GM18520 (cell line): ENCODE results near the gene SPOPL.
"Not testable (repeated sequence)": the region's sequence is repeated elsewhere in the genome, so short reads cannot be mapped to it uniquely, and the experiment has no call there.

Experiments used
- ATAC-seq: cut with Tn5 transposase; IDR thresholded peaks from one replicate; pipeline ENCODE4 v1.9.1; 2021; ENCODE audit not compliant: unreplicated experiment

SPOPL gene

DNA sequence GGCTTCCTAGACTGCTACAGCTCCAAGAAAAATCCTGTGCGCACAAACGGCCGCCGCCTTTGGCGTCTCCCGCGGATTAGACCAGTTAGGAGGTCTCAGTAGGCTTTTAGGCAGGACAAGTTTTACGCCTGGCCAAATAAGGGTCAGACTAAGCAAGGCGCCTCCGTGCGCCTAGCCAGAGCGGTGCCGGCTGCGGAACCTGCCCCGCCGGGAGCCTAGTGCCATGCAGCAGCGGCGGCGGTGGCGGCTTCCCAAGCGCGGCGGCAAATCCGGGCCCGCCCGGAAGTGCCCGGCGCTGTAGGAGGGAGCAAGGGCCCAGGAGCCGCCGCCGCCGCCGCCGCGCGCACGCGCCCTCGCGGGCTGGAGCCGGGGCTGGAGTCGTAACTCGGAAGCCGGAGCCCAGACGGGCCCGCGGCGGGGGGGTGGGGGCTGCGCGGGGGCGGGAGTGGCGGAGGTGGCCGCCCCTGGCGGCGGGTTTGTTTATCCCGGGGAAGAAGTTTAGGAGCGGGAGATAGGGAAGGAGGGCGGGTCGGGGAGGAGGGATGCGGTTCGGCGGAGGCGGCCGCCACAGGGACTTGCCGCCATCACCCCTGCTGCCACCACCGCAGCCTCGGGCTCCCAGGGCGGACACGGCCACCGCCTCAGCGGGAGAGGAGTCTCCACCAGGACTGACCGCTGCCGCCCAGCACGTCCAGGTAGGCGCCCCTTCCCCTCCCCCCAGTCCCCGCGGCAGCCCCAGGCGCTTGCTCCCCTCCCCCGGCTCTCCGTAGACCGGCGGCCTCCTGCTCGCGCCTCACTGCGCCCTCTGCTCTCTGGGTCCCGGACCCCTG is at the start of gene SPOPL:
Gene SPOPL, plus strand, starts transcription at position 346 of the 830 bp plus-strand sequence. CDS start 48,447 bp downstream, outside the sequence.
- ATAC-seq: peak; percentile 68

DNA sequence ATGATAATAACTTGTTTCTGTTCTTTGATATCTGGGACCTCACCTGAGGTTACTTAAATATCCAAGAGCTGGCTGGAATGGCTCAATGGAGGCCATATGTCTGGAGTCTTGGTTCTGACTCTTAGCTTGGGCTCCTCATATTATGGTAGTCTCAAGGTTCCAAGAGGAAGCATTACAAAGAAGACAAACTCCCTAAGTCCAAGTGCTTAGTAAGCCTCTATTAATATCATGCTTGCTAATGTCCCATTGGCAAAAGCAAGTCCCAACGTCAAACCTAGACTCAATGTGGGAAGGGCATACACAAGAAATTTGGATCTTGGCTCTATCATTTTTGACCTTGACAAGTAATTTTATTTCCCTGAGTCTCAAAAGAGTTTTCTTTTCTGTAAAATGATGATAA is 49.2 kb upstream of the SPOPL start:
- ATAC-seq: no peak

DNA sequence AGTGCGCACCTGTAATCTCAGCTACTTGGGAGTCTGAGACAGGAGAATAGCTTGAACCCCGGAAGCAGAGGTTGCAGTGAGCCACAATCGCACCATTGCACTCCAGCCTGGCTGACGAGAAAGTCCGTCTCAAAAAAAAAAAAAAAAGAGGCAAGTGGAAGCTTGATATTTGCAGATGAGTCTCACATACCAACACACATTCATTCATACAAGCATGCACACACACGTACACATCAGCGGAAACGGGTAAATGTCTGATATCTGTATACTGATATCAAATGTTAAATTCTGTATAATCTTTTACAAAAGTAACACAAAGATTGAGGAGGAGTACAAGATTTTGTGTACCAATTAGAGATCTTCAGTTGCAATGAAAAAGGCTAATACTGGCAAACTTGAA is 47.8 kb upstream of the SPOPL start:
- ATAC-seq: no peak

DNA sequence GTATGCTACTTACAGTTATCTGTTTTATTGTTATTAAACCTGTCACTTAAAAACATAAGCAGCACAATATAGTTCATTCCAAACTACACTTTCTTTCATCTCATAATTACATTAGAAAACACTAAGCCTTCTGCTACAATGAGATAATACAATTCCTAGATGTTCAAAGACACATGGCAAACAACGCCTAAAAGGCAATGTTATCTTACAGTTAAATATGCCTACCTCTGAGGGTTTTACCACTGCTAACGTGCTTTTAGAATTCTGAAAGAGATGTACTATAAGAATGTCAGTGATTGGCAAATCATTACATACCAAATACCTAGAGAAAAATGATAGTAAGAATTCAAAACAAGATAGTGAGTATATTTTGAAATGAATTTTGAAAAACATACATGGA is 46.8 kb upstream of the SPOPL start:
- ATAC-seq: no peak

DNA sequence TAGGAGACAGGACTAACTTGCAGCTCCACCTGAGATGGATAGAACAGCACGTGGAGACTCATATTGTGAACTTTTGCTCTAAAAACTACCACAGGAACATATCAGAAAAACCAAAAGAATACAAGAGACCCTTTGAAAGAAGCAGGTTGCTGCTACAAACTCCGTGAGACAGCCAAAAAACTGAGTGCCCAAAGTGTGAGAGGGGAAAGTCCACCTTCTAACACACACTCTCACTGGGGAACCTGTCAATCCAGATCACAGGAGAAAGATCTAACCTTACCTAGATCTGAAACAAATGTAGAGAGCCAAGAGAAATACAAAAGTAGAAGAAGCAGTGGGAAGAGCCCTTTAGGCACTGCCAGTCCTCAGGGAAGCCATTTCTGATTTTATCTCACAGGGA is 46.3 kb upstream of the SPOPL start:
- ATAC-seq: no peak

DNA sequence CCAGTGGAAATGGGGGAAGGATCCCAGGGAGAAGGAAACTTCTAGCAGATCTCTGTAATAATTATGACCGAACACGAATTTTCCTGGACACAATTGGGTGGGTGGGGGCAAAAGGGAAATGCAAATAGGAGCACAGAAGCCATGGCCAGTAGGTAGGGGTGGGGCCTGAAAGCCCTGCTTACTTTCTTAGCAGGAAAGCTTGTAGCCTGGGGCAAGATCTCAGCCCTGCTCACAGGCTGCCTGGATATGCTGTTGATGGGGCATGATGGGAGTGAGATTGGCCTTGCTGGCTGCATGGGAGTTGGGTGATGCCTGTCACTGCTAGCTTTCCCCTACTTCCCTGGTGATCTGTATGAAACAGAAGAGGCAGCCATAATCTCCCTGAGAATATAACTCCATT is 45.9 kb upstream of the SPOPL start:
- no peak for ATAC-seq

DNA sequence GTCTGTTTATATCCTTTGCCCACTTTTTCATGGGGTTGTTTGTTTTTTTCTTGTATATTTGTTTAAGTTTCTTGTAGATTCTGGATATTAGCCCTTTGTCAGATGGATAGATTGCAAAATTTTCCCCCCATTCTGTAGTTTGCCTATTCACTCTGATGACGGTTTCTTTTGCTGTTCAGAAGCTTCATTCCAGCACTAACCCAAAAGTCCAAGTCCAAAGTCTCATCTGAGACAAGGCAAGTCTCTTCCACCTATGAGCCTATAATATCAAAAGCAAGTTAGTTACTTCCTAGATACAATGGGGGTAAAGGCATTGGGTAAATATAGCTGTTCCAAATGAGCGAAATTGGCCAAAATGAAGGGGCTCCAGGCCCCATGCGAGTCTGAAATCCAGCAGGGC is 38.9 kb upstream of the SPOPL start:
- ATAC-seq: not testable (repeated sequence)

DNA sequence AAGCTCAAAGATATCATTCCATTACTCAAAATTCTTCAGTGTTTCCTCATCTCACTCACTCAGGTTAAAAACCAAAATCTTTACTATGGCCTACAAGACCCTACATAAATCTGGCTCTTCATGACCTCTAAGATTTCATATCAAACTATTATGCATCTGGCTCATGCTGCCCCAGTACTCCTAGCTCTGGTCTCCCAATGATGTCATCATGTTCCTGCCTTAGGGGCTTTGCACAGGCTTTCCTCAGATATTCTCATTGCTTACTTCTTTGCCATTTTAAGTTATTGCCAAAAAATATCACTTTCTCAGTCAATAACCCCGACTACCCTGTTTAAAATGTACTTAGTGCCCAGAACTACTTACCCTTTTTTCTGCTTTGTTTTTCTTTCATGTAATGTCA is 33.0 kb upstream of the SPOPL start:
- no peak for ATAC-seq

DNA sequence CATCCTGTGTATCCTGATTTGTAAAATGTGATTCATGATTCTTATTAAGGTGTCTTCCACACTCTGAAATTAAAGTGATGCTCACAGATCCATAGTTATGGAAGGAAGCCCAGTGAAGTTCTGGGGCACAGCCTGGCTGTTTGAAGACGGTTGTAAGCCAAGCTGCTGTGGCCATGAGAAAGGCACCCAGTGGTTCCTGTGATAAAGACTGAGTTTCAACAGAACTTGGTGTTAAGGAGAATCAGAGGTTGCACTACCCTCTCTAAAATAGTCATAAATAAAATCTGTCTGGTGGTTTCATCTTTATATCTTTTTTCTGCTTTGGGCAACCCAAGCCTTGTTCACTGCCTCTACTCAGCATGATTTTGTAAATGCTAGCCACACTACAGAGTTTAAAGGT is 32.2 kb upstream of the SPOPL start:
- no peak for ATAC-seq

DNA sequence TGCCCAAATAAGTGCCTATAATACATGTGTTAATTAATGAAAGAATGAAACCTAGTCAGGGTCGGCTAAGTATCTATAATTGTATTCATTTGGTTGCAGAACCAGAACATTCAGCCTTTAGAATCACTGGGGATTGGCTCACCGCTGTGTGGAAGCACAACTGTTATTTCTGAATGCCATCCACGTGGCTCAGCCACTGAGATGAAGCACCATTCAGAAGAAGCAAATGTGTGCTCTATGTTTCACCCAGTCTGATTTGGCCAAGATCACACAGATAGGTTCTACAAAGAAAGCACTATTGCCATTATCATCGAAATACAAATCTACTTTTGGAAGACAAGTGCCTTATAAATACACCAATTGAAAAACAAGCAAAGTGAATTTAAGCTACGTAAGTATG is 30.6 kb upstream of the SPOPL start:
- no peak for ATAC-seq

DNA sequence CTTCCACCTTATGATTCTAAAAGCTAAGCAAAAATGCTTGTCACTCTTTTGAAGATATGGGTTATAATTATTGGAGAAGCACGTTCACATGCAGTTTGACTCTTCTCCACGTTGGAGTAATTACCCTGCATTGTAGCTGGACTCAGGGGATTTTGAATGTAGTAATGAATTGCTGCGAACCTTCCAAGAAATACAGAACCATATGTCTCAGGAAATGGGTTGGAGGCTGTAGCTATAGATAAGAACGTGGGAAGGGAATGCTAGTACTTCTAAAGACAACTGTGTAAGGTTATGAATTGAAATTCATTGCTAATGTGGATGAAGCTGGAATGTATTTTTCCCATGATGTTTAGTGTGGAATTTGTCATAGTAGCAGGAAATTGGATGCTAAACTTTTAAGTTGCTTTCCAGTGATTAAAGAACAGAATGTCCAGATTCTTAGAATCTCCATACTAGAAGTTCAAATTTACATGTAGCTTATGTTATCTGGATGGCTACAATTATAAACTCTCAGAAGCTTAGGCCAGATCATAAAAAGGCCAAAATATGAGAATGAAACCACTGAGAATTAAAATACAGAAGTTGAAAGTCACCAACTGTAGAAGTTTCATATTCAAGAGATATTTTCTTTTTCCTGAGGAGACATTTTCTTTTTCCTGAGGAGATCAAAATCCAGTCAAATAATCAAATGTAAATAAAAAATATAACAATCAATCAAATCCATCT is 27.3 kb upstream of the SPOPL start:
- no peak for ATAC-seq

DNA sequence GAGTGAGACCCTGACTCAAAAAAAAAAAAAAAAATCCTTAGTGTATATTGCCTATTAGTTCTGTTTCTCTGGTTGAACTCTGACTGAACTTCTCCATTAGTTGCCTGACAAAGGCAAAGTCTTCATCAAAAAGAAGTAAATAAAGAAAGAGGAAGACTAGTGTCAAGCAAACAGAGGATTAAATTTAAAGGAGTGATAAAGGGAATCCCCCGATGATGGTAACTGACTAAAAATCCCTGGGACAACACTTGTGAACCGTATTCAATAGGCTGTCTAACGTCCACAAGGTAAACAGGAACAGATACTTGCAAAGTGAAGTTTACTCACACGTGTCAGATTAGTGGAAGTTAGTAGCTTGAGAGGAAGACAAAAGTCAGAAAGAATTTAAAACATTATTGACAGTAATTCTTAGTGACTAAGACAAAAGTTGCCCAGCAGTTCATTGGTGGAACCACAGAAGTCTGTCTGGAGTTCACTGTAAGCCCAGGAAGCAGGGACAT is 26.2 kb upstream of the SPOPL start:
- ATAC-seq: peak; percentile 90

DNA sequence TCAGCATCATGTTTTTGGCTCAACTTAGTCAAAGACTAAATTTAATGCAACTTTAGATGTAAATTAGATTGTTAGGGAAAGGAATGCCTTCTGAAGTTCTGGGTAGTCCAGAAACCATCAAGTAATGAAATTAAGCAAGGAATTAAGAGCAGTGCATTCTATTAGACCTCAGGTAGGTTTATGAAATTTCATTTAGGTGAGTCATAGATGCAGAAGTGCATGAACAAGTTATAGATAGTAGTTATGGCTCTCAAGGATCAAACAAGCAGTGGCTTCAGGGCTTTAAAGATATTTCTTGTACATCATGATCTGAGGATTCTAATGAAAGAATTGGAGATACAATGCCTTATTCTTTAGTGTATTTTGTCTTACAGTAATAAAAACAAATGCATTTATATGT is 25.4 kb upstream of the SPOPL start:
- no peak for ATAC-seq

DNA sequence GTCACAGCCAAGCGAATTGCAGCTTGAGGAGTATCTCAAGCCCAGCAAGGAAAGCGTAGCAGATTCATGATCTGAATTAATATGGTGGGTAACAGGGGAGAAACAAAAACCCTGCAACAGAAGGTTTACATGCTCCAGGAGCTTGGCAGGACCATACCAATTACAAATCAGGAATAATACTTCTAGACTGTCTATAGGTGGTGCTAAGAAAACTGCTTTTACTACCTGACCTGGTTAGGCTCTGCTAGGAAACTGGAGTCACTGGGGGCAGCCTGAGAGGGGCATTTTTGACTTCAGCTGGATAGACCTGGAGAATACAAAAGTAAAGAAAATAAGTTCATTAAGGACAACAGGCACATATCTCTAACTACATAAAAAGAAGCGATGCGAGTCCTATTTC is 24.6 kb upstream of the SPOPL start:
- no peak for ATAC-seq

DNA sequence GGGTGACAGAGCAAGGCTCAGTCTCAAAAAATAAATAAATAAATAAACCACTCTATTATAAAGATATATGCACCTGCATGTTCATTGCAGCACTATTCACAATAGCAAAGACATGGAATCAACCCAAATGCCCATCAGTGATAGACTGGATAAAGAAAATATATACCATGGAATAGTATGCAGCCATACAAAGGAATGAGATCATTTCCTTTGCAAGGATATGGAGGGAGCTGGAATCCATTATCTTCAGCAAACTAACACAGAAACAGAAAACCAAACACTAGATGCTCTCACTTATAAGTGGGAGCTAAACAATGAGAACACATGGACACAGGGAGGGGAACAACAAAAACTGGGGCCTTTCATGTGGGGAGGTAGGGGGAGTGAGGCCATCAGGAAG is 18.8 kb upstream of the SPOPL start:
- ATAC-seq: not testable (repeated sequence)

DNA sequence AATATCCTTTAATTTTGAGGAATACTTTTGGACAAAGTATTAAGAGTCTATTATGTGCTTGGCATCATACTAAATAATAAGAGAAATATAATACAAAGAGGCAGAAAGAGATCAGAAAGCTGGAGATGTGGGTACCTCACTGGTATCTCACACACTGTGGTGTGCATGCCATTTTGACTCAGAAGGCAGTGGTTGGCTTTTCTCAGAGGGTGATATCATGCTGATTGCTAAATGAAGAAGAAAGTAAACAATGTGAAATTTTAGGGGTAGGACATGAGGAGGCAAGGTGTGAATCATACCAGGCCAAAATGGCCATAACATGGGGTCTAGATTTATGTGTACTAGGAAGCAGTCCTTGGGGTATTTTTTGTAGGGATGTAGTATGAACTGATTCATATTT is 16.6 kb upstream of the SPOPL start:
- no peak for ATAC-seq

DNA sequence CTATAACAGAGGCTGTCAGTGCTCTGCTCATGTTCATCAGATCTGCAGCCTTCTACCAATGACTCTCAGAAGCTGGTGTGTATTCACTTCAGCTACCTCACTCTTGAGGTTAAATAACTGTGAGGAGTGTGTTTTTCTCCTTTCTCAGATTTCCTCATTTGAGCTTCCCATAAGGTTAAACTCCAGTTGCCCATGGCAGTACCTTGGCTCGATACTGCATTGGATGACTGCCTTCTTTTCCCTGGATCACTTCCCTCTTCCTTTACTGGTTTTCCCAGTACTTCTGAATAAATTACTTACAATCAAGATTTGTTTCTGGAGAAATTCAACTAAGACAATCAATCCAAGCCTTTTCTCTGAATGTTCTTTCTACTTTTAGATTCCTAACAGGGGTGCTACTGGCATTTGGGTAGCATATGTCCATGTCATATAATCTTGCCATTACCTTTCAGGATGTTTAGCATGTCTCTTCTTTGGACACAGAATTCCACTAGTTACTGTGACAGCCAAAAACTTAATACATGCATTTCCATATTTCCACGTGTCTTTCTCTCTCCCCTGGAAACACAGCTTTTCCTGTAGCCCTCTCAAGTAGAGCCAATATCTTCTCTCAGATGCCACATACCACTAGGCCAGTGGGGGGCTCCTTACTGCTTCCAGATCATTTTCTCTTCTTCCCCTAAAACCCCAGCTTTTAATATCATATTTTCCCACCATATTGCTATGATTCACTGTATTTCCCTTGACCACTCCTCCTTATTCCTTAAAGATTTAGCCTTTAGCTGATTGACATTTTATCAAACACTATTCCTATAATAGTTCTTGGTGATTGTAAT is 15.0 kb upstream of the SPOPL start:
- ATAC-seq: no peak

DNA sequence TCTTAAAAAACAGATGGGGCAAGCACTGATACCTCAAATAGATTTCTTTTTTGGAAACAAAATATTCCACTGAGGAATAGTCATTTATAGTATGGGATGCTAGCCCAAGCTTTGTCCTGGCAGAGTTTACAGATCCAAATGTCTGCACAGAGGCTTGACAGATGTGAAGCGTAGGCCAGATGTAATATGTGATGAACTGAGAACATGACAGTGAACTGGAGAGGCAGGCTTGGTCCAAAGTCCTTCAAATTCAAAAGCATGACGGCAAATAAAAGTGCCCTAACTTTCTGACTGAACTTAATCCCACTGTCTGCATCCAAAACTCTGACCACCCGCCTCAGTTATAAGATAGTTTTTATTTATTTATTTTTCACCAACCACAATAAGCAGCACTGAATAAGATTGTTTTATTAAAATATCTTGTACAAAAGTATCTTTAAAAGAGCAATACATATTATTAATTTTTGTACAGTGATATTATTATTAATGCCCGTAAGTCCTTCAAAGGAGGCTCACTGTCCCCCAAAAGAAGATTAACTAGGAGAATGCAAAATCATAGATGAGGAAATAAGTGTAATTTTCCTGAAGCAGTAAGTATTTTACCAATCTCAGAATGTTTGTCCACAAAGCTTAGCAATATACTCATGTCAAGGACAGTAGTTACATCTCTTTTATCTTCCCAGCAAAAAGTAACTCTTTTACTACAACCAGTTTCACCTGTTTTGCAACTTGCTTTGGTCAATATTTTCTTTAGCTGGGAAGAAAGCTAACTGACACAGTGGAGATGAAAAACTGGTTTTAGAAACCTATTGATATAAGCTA is 10.7 kb upstream of the SPOPL start:
- ATAC-seq: no peak

DNA sequence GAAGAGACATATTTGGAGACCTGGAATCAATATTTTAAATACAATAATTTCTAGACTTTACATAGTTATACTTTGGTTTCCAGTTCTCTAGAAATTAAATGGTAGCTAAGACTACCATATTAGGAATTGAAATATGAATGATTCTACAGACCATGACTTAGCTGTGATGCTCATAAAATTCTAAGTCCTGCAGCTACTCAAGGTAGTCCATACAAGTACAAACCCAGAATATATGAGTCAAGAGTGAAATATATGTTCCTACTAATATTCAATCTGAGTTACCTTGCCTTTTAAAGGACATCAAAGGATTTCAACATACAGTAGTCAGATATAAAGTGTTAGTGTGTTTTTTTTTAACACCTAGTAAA is 10.1 kb upstream of the SPOPL start:
- ATAC-seq: no peak

DNA sequence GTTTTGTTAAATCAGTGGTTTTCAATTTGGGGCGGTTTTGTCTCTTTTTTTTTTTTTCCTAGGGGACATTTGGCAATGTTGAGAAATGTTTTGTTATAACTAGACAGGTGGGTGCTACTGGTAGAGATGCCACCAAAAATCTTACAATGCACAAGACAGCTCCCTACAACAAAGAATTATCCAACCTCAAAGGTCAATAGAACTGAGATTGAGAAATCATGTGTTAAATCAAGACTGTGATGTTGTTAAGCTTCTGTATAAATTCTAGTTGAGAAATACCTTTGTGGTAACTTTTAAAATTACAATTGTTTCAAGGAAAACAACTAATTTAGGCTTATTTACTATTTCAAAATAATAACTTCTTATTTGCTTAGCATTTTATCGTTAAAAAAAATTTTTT is 9.4 kb upstream of the SPOPL start:
- ATAC-seq: no peak

DNA sequence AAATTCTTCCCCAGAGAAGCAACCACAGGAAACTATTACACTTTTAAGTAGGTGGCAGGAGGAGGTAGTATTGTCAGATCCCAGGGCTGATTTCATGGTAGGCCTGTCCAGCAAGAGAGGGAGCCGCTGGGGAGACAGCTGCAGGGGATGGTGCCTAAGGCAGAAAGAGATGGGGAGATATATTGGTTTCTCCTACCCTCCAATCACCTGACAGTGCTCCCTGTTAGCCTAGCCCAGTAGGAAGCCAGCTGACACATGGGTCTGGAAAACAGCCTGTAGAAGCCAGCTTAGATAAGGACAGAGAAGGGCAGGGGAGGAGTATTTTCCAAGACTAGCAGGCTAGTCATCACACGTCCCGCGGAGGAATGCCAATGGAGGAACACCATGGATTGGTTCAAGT is 8.2 kb upstream of the SPOPL start:
- ATAC-seq: no peak
